Skeletal muscle tissue (tissue), 4 donors: Measurements from ENCODE around the gene BCLAF3. TPM values are rescaled to one million over a fixed set of nuclear protein-coding genes. Genes with fewer than 3 reads are reported as not detected.

Source experiments
- H3K27ac ChIP-seq: one replicate; pipeline ENCODE4 v1.7.0; 2013; ENCODE audit warnings: mild to moderate bottlenecking, low read depth, low read length, inconsistent platforms
- H3K27me3 ChIP-seq, 3 donors: one replicate each; pipeline ENCODE4 v1.7.0; 2013; ENCODE audit warnings: low read length in 3 of 3; ENCODE audit not compliant: control insufficient read depth in 3 of 3, insufficient read depth in 3 of 3
- H3K36me3 ChIP-seq, 3 donors: one replicate each; pipeline ENCODE4 v1.7.0; 2013; ENCODE audit warnings: low read length in 3 of 3; ENCODE audit not compliant: control insufficient read depth in 3 of 3, insufficient read depth in 3 of 3
- H3K4me1 ChIP-seq, 3 donors: one replicate each; pipeline ENCODE4 v1.7.0; 2013; ENCODE audit warnings: low read length in 3 of 3, mild to moderate bottlenecking in 3 of 3; ENCODE audit not compliant: control insufficient read depth in 3 of 3, insufficient read depth in 3 of 3
- H3K4me3 ChIP-seq, 3 donors: one replicate each; pipeline ENCODE4 v1.7.0; 2013; ENCODE audit warnings: low read length in 3 of 3
- H3K9ac ChIP-seq, 3 donors: one replicate each; pipeline ENCODE4 v1.7.0; 2013; ENCODE audit warnings: low read length in 3 of 3, mild to moderate bottlenecking in 3 of 3, moderate library complexity in 2 of 3, low read depth in 1 of 3
- H3K9me3 ChIP-seq, 3 donors: one replicate each; pipeline ENCODE4 v1.7.0; 2013; ENCODE audit warnings: low read length in 3 of 3; ENCODE audit not compliant: control insufficient read depth in 3 of 3
- total RNA-seq: library from RNA; depleted of rRNA; stranded (reverse); fragments of >200 nt; gene quantifications from one replicate; pipeline ENCODE4 v1.2.3, GENCODE V29; 2014
- donor health status: Osteomylitis.

Gene BCLAF3
- 8.9 TPM for total RNA-seq

- no peaks in the 10 kb centered on the region for H3K36me3 ChIP-seq
- H3K27me3 ChIP-seq: peaks cover 0 to 2% (median 0%) of the 10 kb centered on the region in 3 donors
- peaks cover 0 to 5% (median 3%) of the 10 kb centered on the region in 3 donors for H3K4me1 ChIP-seq
- H3K27ac ChIP-seq: peak within 1 kb of the TSS; percentile 56
- peak within 1 kb of the TSS; percentile 61 to 79 (median 78) for H3K9ac ChIP-seq
- H3K4me3 ChIP-seq: peak within 1 kb of the TSS; percentile 73 to 75 (median 75)
- no peaks in the 10 kb centered on the region for H3K9me3 ChIP-seq
Observed at GRCh38 chrX:19990556-19991349, at the start of gene BCLAF3. Gene BCLAF3 (minus strand): TSS chrX:19991061. CDS start chrX:19970264, 20,797 bp downstream.

DNA sequence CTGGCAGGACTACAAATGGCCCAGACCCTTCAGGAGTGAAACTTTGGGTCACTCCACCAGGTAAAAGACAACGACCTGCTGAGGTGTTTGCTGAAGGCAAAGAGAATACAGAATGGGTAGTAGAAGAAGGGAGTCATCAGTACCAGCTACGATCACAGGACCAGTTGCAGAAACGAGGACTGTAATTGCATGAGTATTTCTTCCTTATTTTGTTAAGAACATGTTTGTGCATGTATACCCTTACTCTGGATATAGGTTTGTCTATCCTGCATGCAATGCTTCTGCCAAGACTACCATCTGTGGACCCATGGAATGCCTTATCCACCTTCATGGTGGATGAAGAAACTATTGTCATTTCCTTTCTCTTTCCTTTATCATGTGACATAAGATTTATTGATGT lies 48.1 kb upstream of the BCLAF3 start:
- Histone ChIP-seq H3K27me3 (no peaks in the 10 kb centered on the region), H3K4me3 (no peak overlapping the region), H3K9me3 (no peaks in the 10 kb centered on the region), H3K9ac (no peak overlapping the region), H3K4me1 (no peaks in the 10 kb centered on the region), H3K36me3 (no peaks in the 10 kb centered on the region), H3K27ac (no peak overlapping the region)

DNA sequence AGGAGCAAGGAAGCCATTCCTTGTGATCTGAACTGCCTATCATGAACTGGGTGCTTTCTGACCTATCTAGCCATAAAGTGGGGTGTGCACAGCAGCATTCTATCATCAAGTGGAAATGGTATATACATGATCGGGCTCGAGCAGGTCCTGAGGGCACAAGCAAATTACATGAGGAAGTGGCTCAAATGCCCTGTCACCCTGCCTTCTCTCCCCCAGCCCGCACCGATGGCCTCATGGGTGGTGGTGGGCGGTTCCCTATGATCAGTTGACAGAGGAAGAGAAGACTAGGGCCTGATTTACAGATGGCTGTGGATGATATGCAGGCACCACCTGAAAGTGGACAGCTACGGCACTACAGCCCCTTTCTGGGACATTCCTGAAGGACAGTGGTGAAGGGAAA lies 46.3 kb upstream of the BCLAF3 start:
- no peaks in the 10 kb centered on the region for H3K4me1 ChIP-seq
- no peaks in the 10 kb centered on the region for H3K9me3 ChIP-seq
- H3K36me3 ChIP-seq: no peaks in the 10 kb centered on the region
- no peak overlapping the region for H3K9ac ChIP-seq
- H3K27me3 ChIP-seq: no peaks in the 10 kb centered on the region
- H3K27ac ChIP-seq: no peak overlapping the region
- no peak overlapping the region for H3K4me3 ChIP-seq

- Histone ChIP-seq H3K9ac (no peak overlapping the region), H3K9me3 (no peaks in the 10 kb centered on the region), H3K27me3 (no peaks in the 10 kb centered on the region), H3K4me1 (no peaks in the 10 kb centered on the region), H3K27ac (no peak overlapping the region), H3K36me3 (no peaks in the 10 kb centered on the region), H3K4me3 (no peak overlapping the region)
Observed at GRCh38 chrX:20032201-20032600, 41.3 kb upstream of the BCLAF3 start.

DNA sequence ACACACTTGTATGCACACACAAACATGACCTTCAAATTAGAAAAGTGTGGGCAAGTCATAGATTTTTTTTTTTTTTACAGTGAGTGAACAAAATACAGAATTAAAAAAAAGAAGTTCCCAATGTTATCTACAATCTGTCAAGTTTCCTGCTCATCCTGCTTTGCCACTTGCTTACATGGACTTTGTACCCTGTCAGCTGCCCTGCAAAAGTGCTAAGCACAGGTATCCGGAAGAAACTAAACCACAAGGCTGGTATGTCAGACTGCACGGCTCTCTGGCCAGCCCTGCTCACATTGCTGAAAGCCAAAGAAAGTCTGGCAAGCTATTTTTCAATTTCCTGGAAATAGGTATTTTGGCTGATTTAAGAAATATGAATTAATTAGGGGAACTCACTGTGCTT lies 38.9 kb upstream of the BCLAF3 start:
- H3K36me3 ChIP-seq: no peaks in the 10 kb centered on the region
- no peaks in the 10 kb centered on the region for H3K27me3 ChIP-seq

GRCh38 chrX:20028588-20028987 lies 37.7 kb upstream of the BCLAF3 start:
- no peaks in the 10 kb centered on the region for H3K4me1 ChIP-seq
- H3K27me3 ChIP-seq: no peaks in the 10 kb centered on the region
- no peaks in the 10 kb centered on the region for H3K36me3 ChIP-seq
- H3K4me3 ChIP-seq: no peak overlapping the region
- no peak overlapping the region for H3K9ac ChIP-seq
- no peaks in the 10 kb centered on the region for H3K9me3 ChIP-seq
- no peak overlapping the region for H3K27ac ChIP-seq

More for the DNA sequence above, 38.9 kb upstream of the BCLAF3 start:
- Histone ChIP-seq H3K9me3 (no peaks in the 10 kb centered on the region), H3K27ac (no peak overlapping the region), H3K4me1 (no peaks in the 10 kb centered on the region), H3K9ac (no peak overlapping the region), H3K4me3 (no peak overlapping the region)

- H3K9ac ChIP-seq: no peak overlapping the region
- no peaks in the 10 kb centered on the region for H3K4me1 ChIP-seq
- H3K27ac ChIP-seq: no peak overlapping the region
- H3K36me3 ChIP-seq: no peaks in the 10 kb centered on the region
- H3K9me3 ChIP-seq: no peaks in the 10 kb centered on the region
- H3K27me3 ChIP-seq: no peaks in the 10 kb centered on the region
- H3K4me3 ChIP-seq: no peak overlapping the region
Observed at GRCh38 chrX:20026278-20026677, 35.4 kb upstream of the BCLAF3 start.

GRCh38 chrX:20019672-20020365 lies 29.0 kb upstream of the BCLAF3 start:
- Histone ChIP-seq H3K27ac (no peak overlapping the region), H3K9ac (no peak overlapping the region), H3K27me3 (no peaks in the 10 kb centered on the region), H3K4me3 (no peak overlapping the region), H3K36me3 (no peaks in the 10 kb centered on the region), H3K4me1 (no peaks in the 10 kb centered on the region), H3K9me3 (peaks cover 0 to 6% (median 0%) of the 10 kb centered on the region in 3 donors)

DNA sequence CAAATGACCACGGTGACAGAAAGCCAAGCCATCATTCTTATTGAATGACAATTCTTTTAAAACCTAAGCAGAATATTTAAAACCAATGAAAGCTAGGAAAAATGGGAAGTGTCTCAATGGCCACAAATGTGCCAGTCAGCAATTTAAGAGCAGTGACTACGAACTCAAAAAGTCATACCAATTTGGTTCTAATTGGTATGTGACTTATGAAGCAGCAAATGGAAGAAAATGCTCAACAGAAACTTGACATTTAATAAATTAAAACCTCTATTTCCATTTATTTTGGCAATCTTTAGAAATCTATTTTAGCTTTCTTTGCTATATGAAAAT lies 25.7 kb upstream of the BCLAF3 start:
- peaks cover 0 to 10% (median 0%) of the 10 kb centered on the region in 3 donors for H3K9me3 ChIP-seq
- H3K4me1 ChIP-seq: no peaks in the 10 kb centered on the region
- no peak overlapping the region for H3K4me3 ChIP-seq
- H3K36me3 ChIP-seq: no peaks in the 10 kb centered on the region
- H3K27me3 ChIP-seq: no peaks in the 10 kb centered on the region
- no peak overlapping the region for H3K9ac ChIP-seq
- no peak overlapping the region for H3K27ac ChIP-seq

DNA sequence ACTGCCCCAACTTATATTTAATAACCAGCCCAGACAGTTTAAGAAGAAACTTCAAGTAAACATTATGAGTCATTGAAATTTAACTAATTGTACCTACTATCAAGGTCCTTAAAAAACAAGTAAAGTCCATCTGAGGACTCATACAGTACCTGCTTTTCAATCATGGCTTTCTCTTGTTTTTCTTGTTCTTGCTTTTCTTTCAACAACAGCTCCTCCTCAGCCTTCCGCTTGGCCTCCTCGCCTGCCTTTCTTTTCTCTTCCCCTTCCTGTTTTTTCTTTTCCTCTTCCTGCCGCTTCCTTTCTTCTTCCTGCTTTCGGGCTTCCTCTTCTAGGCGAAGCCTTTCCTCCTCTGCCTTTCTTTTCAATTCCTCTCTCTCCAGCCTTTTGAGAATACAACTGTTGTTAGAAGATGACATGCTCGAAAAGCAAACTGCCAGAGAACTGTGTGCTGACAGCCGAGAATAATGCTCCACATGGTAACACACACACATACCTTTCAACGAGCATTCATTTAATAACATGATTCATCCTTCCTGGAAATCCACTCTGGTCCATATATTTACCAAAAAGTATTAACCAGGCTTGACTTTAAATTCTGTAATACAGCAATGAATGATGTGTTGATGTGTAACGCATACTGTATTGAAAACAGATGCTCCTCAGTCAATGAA lies 25.2 kb upstream of the BCLAF3 start:
- Histone ChIP-seq H3K9me3 (peaks cover 0 to 10% (median 0%) of the 10 kb centered on the region in 3 donors), H3K4me1 (no peaks in the 10 kb centered on the region), H3K9ac (no peak overlapping the region), H3K36me3 (no peaks in the 10 kb centered on the region), H3K27ac (no peak overlapping the region), H3K27me3 (no peaks in the 10 kb centered on the region), H3K4me3 (no peak overlapping the region)
